Neutrophil (primary cell): ENCODE data around the gene TMEM200A.

ENCODE experiments used
- H3K27ac ChIP-seq: fragments of 200-600 bp; sonication (generic); 2 replicates; pipeline ENCODE4 v1.5.1; 2016; ENCODE audit warnings: mild to moderate bottlenecking, moderate library complexity
- H3K27me3 ChIP-seq: fragments of 200-600 bp; sonication (generic); 2 replicates; pipeline ENCODE4 v1.6.0; 2016; ENCODE audit warnings: mild to moderate bottlenecking
- H3K36me3 ChIP-seq: fragments of 200-600 bp; sonication (generic); 2 replicates; pipeline ENCODE4 v1.5.1; 2017
- H3K4me1 ChIP-seq, 2 experiments: fragments of 200-600 bp in 1 of 2; sonication (generic) in 1 of 2; 1 replicate in 1 of 2; 2 replicates in 1 of 2; pipeline versions ENCODE4 v1.5.1 to v1.6.1; 2013 to 2016; ENCODE audit warnings: low read depth in 1 of 2, low read length in 1 of 2, mild to moderate bottlenecking in 1 of 2, moderate library complexity in 1 of 2; ENCODE audit not compliant: control insufficient read depth in 1 of 2, insufficient read depth in 1 of 2
- H3K4me3 ChIP-seq, 2 experiments: fragments of 200-600 bp in 1 of 2; sonication (generic) in 1 of 2; 1 replicate in 1 of 2; 2 replicates in 1 of 2; pipeline ENCODE4 v1.5.1; 2013 to 2016; ENCODE audit warnings: low read depth in 1 of 2, low read length in 1 of 2, mild to moderate bottlenecking in 1 of 2, moderate library complexity in 1 of 2
- H3K9me3 ChIP-seq: fragments of 200-600 bp; sonication (generic); 2 replicates; pipeline ENCODE4 v1.5.1; 2016
- TF ChIP-seq, protein P1 (sequence below): fragments of 200-600 bp; sonication (generic); IDR thresholded peaks from 2 replicates; pipeline ENCODE4 v1.5.1; 2016; ENCODE audit warnings: antibody characterized with exemption

Gene TMEM200A

DNA sequence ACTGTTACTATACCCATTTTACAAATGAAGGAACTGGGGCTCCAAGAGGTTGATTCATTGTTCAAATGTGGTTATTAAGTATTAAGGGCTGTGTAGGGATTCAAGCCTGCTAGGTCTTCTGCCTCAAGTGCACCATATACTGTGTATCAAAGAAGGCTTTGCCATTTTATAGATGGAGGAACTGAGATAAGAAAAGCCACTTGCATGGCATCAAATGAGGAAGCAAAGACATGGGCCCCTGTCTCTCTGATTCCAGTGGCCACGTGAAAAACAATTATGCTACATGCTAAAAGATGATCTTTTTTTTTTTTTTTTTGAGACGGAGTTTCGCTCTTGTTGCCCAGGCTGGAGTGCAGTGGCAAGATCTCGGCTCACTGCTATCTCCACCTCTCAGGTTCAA lies 67.0 kb downstream of the TMEM200A start:
- TF ChIP-seq, protein P1, sequence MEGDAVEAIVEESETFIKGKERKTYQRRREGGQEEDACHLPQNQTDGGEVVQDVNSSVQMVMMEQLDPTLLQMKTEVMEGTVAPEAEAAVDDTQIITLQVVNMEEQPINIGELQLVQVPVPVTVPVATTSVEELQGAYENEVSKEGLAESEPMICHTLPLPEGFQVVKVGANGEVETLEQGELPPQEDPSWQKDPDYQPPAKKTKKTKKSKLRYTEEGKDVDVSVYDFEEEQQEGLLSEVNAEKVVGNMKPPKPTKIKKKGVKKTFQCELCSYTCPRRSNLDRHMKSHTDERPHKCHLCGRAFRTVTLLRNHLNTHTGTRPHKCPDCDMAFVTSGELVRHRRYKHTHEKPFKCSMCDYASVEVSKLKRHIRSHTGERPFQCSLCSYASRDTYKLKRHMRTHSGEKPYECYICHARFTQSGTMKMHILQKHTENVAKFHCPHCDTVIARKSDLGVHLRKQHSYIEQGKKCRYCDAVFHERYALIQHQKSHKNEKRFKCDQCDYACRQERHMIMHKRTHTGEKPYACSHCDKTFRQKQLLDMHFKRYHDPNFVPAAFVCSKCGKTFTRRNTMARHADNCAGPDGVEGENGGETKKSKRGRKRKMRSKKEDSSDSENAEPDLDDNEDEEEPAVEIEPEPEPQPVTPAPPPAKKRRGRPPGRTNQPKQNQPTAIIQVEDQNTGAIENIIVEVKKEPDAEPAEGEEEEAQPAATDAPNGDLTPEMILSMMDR: no peak
- H3K36me3 ChIP-seq: no peaks in the 10 kb centered on the region
- no peaks in the 10 kb centered on the region for H3K27me3 ChIP-seq
- H3K27ac ChIP-seq: no peak overlapping the region
- no peaks in the 10 kb centered on the region for H3K9me3 ChIP-seq
- H3K4me1 ChIP-seq: no peaks in the 10 kb centered on the region
- H3K4me3 ChIP-seq: no peak overlapping the region

DNA sequence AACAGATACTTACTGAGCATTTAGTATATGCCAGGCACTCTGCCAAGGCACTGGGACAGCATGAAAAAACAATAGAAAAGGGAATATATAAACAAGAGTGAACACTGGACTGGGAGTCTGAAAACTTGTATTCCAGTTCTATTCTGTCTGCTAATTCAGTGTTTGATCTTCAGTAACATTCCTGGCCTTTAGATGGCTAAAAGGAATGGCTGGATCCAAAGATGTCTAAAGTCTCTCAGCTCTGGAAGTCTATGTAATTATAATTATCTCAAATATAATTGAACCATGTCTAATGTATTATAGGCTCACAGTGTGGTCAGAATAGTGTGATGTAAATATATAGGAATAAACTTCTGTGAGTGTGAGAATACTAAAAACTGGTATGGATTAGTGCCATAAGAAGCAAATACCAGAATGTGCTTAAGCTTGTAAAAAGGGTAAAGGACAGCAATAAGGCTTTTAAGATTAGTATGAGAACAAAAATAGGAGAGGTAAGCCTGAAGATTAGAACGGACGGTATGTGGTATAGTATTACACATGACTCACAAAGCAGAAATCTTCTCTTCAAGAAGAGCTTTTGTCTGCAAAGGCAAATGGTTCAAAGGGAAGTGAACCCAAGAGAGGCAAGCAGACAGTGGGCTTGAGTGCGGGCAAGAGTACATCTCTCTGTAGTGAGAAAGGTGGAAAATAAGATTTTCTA lies 68.5 kb downstream of the TMEM200A start:
- Histone ChIP-seq H3K36me3 (no peaks in the 10 kb centered on the region), H3K9me3 (no peaks in the 10 kb centered on the region), H3K4me1 (no peaks in the 10 kb centered on the region), H3K27ac (no peak overlapping the region), H3K27me3 (no peaks in the 10 kb centered on the region), H3K4me3 (no peak overlapping the region)
- TF ChIP-seq, protein P1: no peak

DNA sequence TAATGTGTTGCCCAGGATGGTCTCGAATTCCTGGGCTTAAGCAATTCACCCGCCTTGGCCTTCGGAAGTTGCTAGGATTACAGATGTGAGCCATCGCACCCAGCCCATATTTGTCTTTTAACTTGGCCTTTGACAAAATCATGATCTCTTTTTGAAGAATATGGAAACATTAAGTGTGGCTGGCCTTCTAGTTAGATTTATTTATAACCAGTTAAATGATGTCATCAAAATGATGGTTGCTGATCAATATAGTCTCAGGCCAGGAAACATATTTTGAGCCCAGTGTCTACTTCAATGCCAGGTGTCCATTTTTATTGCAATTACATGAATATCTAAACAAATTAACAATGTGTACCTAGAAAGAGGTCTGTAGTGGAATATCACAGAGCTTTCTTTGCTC lies 69.4 kb downstream of the TMEM200A start:
- H3K27me3 ChIP-seq: no peaks in the 10 kb centered on the region
- TF ChIP-seq, protein P1: no peak
- H3K27ac ChIP-seq: no peak overlapping the region
- no peaks in the 10 kb centered on the region for H3K4me1 ChIP-seq
- no peaks in the 10 kb centered on the region for H3K36me3 ChIP-seq
- no peaks in the 10 kb centered on the region for H3K9me3 ChIP-seq
- H3K4me3 ChIP-seq: no peak overlapping the region

DNA sequence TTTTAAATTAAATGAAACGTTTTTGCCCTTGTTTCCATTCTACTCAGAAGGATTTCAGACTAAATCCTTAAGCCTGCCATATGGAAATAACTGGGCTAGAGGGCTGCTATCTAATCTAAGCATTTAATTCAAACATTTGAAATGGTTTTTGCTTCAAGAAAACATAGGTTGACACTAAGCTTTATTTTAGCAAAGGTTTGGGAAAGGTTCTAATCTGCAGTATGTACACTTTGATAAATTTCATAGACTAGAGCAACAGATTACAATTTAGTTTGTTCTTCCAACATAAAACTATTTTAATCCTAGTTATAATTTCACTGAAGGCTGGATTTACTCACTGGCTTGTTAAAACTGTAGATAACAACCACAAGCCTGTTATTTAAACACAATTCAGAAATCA lies 72.1 kb downstream of the TMEM200A start:
- H3K9me3 ChIP-seq: no peaks in the 10 kb centered on the region
- no peak overlapping the region for H3K4me3 ChIP-seq
- TF ChIP-seq, protein P1: no peak
- H3K36me3 ChIP-seq: no peaks in the 10 kb centered on the region
- H3K27me3 ChIP-seq: no peaks in the 10 kb centered on the region
- H3K4me1 ChIP-seq: no peaks in the 10 kb centered on the region
- H3K27ac ChIP-seq: no peak overlapping the region

DNA sequence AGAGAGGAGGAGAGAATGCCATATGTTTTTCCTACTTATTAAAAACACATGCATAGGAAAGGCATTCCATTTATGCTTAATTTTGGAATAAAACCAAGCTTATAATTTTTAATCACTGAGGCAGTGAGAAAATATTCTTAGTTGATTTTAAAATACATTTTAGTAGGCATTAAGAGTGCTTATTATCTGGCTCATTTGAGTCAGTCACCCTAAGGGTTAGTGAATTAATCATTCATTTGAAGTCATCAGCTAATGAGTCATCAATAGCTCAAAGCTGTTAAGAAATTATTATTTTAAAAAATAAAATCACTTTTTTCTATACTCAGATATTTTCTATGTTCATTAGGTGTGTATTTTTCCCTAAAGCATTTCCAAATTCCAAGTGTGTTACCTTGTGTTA lies 81.6 kb downstream of the TMEM200A start:
- Histone ChIP-seq H3K9me3 (no peaks in the 10 kb centered on the region), H3K4me3 (no peak overlapping the region), H3K27me3 (no peaks in the 10 kb centered on the region), H3K27ac (no peak overlapping the region), H3K36me3 (no peaks in the 10 kb centered on the region), H3K4me1 (no peaks in the 10 kb centered on the region)
- TF ChIP-seq, protein P1: no peak

DNA sequence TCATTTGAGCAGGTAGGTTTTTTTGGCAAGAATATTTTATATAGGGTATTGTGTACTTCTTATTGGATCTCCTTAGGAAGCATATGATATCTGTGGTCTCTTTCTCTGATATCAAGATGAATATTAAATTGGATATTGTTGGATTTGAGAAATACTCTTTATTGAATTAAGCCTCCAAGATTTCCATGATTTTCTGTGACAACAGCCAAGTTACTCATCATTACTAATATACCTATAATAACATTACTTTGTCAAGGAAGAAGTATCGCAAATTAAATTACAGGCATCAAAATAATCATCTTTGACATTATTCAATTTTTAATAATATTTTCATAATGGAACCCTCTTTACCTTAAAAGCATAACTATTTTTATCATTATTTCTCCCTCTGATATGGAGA lies 86.5 kb downstream of the TMEM200A start:
- Histone ChIP-seq H3K27ac (no peak overlapping the region), H3K27me3 (no peaks in the 10 kb centered on the region), H3K4me3 (no peak overlapping the region), H3K9me3 (no peaks in the 10 kb centered on the region), H3K36me3 (no peaks in the 10 kb centered on the region), H3K4me1 (no peaks in the 10 kb centered on the region)
- TF ChIP-seq, protein P1: no peak
